NCI-H446 treated with DMSO at 0.1 percent for 48 hours (cell line): ENCODE measurements around the gene ALG1L2.
"Not testable (repeated sequence)": the region's sequence is repeated elsewhere in the genome, so short reads cannot be mapped to it uniquely, and the experiment has no call there.

ENCODE experiments used
- DNase-seq: peaks from one replicate; lab custom pipeline; 2025; lab: John Stamatoyannopoulos, UW

Gene ALG1L2

GRCh38 chr3:130125406-130125805 is 43.8 kb downstream of the ALG1L2 start:
- not testable (repeated sequence) for DNase-seq

GRCh38 chr3:130136337-130136736 is 54.7 kb downstream of the ALG1L2 start:
- not testable (repeated sequence) for DNase-seq

- not testable (repeated sequence) for DNase-seq
These were observed 56.1 kb downstream of the ALG1L2 start for GRCh38 chr3:130137685-130138084.

GRCh38 chr3:130138992-130139391 is 57.4 kb downstream of the ALG1L2 start:
- DNase-seq = not testable (repeated sequence)

- not testable (repeated sequence) for DNase-seq
These were observed 59.1 kb downstream of the ALG1L2 start for GRCh38 chr3:130140756-130141155.

- not testable (repeated sequence) for DNase-seq
These were observed 62.2 kb downstream of the ALG1L2 start for GRCh38 chr3:130143648-130144327.

GRCh38 chr3:130144328-130144650 is 62.7 kb downstream of the ALG1L2 start:
- DNase-seq = not testable (repeated sequence)

- DNase-seq = not testable (repeated sequence)
These were observed 63.8 kb downstream of the ALG1L2 start for GRCh38 chr3:130145456-130145855.

GRCh38 chr3:130146465-130146864 is 64.8 kb downstream of the ALG1L2 start:
- DNase-seq = not testable (repeated sequence)
